HUDEP-2 (cell line): ENCODE data around the gene WDR19.
A peak's percentile ranks its signal among the peaks of the same experiment; 100 is the strongest.
"Not testable (repeated sequence)": the region's sequence is repeated elsewhere in the genome, so short reads cannot be mapped to it uniquely, and the experiment has no call there.

Experiments
- DNase-seq, 76 experiments: peaks; one replicate each; lab custom pipeline; 2025; ENCODE audit not compliant: unreplicated experiment in 76 of 76; lab: John Stamatoyannopoulos, UW

WDR19 gene

DNA sequence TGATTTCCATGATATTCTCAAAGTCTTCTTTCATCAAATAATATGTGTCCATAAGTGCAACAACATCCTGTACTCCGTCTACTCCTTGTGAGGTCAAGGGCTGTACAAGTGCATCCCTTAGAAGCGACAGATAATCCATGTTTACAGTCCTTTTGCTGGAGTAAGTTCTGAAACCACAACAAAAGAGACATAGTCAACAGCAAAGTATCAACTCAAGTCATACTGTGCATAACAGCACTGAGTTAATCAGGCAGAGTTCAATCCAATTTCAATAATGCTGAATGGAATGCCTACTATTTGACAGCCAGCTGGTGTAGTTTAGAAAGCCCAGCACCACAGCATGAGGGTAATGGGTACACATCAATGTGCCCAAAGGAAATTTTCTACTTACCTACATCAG, 109.4 kb downstream of the WDR19 start:
- DNase-seq = no peak

GRCh38 chr4:39292433-39292832, 110.1 kb downstream of the WDR19 start:
- not testable (repeated sequence) for DNase-seq

DNA sequence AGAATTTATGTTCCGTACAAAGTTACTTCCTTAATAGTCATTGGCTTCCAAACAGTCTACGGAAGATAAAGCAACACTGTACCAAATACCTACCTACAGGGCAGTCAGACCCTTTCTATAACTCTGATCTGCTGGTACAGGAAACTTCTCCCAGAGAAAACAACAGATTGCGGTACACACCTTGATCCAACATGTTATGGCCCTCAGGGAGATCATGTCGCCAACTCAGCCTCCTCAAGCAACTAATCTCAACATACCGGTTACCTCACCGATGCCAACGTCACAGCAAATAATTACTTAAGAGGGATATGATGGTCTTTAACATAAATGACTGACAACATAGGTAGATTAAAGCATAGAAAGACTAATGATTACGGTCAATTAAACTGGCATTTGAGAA, 113.5 kb downstream of the WDR19 start:
- no peak for DNase-seq

GRCh38 chr4:39302901-39303300, 120.6 kb downstream of the WDR19 start:
- no peak for DNase-seq

DNA sequence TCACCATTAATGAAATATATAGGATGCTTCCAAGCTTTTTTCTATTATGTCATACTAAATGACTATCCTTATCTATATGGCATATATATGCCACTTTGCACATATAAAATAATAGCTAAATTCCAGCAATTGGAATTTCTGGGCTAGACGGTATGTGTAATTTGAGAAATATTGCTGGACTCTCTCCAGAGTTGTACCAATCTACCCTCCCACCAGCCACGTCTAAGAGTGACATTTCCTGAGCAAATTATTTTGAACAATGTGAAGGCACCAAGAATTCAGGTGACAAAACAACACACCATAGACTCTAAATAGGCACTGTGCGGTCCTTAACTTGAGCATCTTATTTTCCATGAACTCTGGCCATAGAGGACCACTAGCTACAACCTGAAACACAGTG, 121.5 kb downstream of the WDR19 start:
- no peak for DNase-seq

DNA sequence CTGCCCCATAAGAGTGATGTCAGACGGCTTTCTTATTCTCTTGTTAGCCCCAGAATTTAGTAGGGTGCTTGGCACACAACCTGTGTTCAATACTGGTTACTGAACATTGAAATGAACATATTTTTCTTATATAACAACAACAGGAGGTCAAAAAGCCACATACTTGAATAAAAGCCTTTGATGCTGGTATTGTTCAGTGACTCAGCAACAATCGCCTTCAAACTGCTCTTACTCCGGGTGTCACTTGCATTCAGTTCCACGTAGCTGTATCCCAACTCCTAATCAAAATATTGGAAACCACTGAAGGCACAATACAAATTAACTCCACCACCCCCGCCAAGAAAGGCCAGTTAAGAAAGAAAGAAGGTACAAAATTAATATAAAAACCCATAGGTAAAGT, 122.3 kb downstream of the WDR19 start:
- DNase-seq = no peak

DNA sequence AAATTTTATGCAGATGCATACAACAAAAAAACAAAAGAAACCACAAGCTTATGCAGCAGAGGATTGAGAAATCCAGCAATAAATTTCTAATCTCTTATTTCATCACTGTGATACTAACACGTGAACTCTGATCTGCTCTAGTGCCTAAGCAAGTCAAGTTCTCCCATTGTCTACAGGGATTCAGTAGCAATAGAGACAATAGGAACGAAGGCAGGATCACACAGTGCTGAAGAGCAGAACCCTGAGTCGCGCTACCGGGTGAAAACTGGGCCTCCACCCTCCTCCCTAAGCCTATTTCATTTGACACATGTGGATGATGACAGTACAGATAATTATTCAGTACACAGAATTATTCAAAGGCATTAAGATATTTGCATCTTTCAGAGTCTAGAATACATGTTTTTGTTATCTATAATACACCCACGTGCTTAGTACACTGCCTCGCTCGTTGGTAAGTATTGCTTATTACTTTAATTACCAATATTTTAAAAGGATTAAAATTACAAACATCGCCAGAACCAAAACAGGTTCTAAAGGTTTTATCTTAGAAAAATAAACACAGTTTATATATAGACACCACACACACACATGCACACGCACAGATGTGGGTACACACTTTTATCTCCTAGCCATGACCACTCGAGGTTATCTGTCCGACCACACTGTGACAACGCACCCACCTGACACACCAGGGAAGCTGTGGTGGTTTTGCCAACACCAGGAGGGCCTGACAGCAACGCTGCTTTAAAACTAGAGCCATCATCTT, 123.8 kb downstream of the WDR19 start:
- peak in 66 of 76 experiments; percentile 2 to 81 (median 37) for DNase-seq

- DNase-seq = no peak
Measured at GRCh38 chr4:39308611-39309010, 126.3 kb downstream of the WDR19 start.

GRCh38 chr4:39312816-39313215, 130.5 kb downstream of the WDR19 start:
- no peak for DNase-seq

DNA sequence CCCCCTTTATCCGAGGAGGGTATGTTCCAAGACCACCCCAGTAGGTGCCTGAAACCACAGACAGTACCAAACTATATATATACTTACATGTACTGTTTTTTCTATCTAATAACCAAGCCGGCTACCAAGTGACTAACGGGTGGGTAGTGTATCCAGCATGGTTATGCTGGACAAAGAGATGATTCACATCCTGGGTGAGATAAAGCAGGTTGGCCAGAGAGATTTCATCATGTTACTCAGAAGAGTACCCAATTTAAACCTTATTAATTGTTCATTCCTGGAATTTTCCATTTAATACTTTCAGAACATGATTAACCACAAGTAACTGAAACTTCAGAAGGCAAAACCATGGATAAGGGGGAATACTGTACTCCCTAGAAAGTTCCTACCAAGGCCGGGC, 137.3 kb downstream of the WDR19 start:
- peak in 22 of 76 experiments; percentile 2 to 53 (median 14) for DNase-seq

- no peak for DNase-seq
Measured at GRCh38 chr4:39320381-39321115, 138.2 kb downstream of the WDR19 start.

DNA sequence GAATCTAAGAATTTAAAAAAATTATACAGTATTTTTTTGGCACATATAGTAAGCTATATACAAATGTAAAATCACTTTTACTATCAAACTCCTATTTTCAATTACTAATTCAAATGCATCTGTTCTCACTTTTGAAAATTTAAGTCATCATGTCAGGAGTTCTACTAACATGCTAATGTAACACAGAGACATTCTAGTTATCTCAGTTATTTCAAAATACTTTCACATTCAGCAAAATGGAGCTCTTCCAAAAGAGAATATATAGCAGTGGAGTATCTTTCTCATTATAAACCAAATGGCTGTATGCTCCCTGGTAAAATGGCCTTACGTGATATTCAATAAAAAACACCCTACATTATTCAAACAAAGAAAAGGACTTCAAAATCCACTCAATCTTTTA, 141.5 kb downstream of the WDR19 start:
- no peak for DNase-seq

GRCh38 chr4:39324446-39324845, 142.1 kb downstream of the WDR19 start:
- no peak for DNase-seq

- DNase-seq = no peak
Measured at GRCh38 chr4:39324897-39325613, 142.7 kb downstream of the WDR19 start.

DNA sequence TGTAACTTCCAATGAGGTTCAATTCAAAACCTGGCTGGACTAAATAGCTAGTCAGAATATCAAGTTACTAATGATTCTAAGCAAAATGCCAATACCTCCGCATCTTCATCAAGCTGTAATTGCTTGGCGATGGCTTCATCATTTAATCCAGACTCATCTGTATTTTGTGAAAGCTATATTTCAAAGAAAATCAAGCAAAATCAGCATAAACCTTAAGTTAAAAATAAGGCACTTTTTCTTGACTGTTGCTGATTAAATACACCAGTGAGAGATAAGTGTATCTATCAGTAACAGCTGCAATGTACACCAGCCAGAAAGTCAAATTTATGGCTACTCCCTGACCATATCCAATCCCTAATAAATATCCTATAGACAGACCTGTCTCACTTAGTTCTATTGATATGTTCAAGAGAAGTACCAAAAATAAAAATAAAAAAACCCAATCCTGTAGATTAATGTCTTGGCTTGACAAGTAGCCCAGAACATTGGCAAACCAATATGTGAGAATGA, 144.2 kb downstream of the WDR19 start:
- DNase-seq = peak in 15 of 76 experiments; percentile 5 to 45 (median 13)

- DNase-seq = peak in 4 of 76 experiments; percentile 3 to 10 (median 8)
Measured at GRCh38 chr4:39330353-39330752, 148.0 kb downstream of the WDR19 start.

GRCh38 chr4:39331191-39331590, 148.9 kb downstream of the WDR19 start:
- DNase-seq = no peak
